Aorta (tissue), 5 donors: ENCODE measurements around the gene MROH2B. TPM values are rescaled to one million over a fixed set of nuclear protein-coding genes. Genes with fewer than 3 reads are reported as not detected.

ENCODE experiments used
- ATAC-seq: fragments of 200-7000 bp; cut with Tn5 transposase; one replicate; pipeline ENCODE4 v1.9.1; 2022; ENCODE audit warnings: moderate library complexity; ENCODE audit not compliant: low FRiP score
- DNase-seq, 2 donors: peaks; one replicate each; pipeline ENCODE4 v3.0.0-alpha.2; 2020
- H3K27ac ChIP-seq, 2 donors: one replicate each; pipeline ENCODE4 v1.5.1; 2013; ENCODE audit warnings: low read length in 2 of 2, mild to moderate bottlenecking in 2 of 2, moderate library complexity in 2 of 2, control low read depth in 1 of 2, inconsistent platforms in 1 of 2, low read depth in 1 of 2
- H3K27me3 ChIP-seq, 2 donors: one replicate each; pipeline ENCODE4 v1.6.1; 2013; ENCODE audit warnings: control low read depth in 1 of 2, low read length in 1 of 2, mild to moderate bottlenecking in 1 of 2, moderate library complexity in 1 of 2; ENCODE audit not compliant: insufficient read depth in 2 of 2, control insufficient read depth in 1 of 2
- H3K36me3 ChIP-seq, 2 donors: one replicate each; pipeline ENCODE4 v1.6.1; 2013; ENCODE audit warnings: control low read depth in 1 of 2, low read length in 1 of 2, mild to moderate bottlenecking in 1 of 2; ENCODE audit not compliant: insufficient read depth in 2 of 2, control insufficient read depth in 1 of 2
- H3K4me1 ChIP-seq, 2 donors: one replicate each; pipeline ENCODE4 v1.6.1; 2013; ENCODE audit warnings: low read length in 2 of 2, control low read depth in 1 of 2, mild to moderate bottlenecking in 1 of 2, moderate library complexity in 1 of 2; ENCODE audit not compliant: insufficient read depth in 2 of 2, control insufficient read depth in 1 of 2
- H3K4me3 ChIP-seq, 2 donors: one replicate each; pipeline ENCODE4 v1.5.1; 2013; ENCODE audit warnings: low read length in 2 of 2, control low read depth in 1 of 2, mild to moderate bottlenecking in 1 of 2
- H3K9me3 ChIP-seq: one replicate; pipeline ENCODE4 v1.6.1; 2013; ENCODE audit warnings: mild to moderate bottlenecking, low read length; ENCODE audit not compliant: control insufficient read depth
- WGBS, 2 donors: extraction: QIAGEN DNeasy Blood & Tissue Kit; methylation state at CpG; one replicate each; pipeline ENCODE4 v1.1.7; 2013; 5-methylcytosine and 5-hydroxymethylcytosine counted together
- intact Hi-C, 2 donors: fragments of 100-400 bp; cut with DNase I; formaldehyde crosslinking; loops; one replicate each; pipeline versions ENCODE4 v1.14.2 to v1.15.0; 2022
- polyA plus RNA-seq, 2 donors: library from polyadenylated mRNA; stranded (reverse); fragments of 200-250 nt; gene quantifications; one replicate each; pipeline ENCODE4 v1.2.3, GENCODE V29; 2013
- total RNA-seq, 2 donors: library from RNA; stranded (reverse); fragmentation: NEBNext Ultra II Directional; extraction: Animal tissue kit (Norgen Biotek cat#: 25700); gene quantifications; one replicate each; pipeline ENCODE4 v1.2.1, GENCODE V29; 2021
- donor health status: healthy with polysubstance abuse.
- donor health status: Bipolar disorder and iron deficiency.
- donor health status: DM: no; HTN: no; CAD: no.
- donor health status: DM: no; HTN: no; CAD: no.
- donor health status: DM: yes; HTN: yes; CAD: no.

Gene MROH2B
- total and polyA plus RNA-seq, 4 donors, result not detected

DNA sequence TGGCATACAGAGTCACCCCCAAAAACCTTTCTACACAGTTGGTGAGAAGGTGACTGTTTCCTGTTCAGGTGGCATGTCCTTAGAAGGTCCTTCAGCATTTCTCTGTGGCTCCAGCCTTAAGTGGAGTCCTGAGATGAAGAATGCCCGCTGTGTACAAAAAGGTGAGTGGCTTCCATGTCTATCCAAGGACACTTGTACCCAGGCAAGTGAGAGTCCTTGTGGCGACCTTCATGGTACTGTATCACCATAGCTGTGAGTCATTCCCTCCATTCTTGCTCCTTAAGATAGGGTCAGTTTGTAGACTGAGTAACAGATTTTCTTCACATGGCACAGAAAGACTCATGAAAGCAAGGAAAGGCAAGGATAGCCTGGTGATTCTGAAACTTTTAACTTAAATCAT lies 98.7 kb downstream of the MROH2B start:
- Histone ChIP-seq H3K36me3 (no peaks in the 10 kb centered on the region), H3K9me3 (no peaks in the 10 kb centered on the region), H3K27ac (no peak overlapping the region), H3K4me1 (no peaks in the 10 kb centered on the region), H3K27me3 (no peaks in the 10 kb centered on the region), H3K4me3 (no peak overlapping the region)
- ATAC-seq, result no peak
- WGBS, 2 donors, result 82 to 91% methylated on average over 2 of the region's 2 CpGs
- DNase-seq, result no peak
- intact Hi-C loops, result no loop called here

DNA sequence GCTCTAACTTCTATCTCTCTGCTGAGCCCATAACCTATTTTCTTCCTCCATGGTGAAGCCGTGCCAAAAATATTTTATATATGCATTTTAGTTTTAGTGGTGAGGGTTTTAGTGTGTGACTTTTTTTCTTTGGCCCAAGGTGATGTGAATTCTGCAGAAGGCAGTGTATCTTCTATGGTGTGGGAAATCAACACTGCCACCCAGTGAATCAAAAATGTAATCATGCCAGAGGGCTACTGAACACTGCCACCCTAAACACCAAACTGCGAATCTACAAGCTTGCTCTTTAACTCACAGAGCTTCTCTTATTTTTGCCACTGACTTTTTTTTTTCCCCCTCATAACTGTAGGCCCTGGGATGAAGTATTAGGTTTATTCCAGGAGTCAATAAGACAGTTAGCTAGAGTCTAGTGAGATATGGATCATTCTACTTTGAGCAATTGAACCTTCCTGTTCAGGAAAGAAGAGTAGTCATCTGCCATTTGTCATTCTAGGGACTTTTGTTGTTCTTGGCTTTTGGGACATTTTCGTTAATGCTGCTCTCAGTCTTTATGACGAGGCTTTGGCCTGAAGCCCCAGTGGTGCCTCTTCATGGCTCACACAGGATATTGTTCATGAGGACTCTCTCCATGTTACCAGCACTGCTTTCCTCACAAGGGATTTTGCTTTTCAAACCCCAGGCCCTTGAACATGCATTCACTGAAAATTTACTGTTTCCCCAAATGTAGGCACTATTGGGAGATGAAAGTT lies 108.8 kb downstream of the MROH2B start:
- intact Hi-C loops, result no loop called here
- no peaks in the 10 kb centered on the region for H3K36me3 ChIP-seq
- H3K9me3 ChIP-seq, result no peaks in the 10 kb centered on the region
- no peak overlapping the region for H3K27ac ChIP-seq
- H3K4me3 ChIP-seq, result no peak overlapping the region
- WGBS, 2 donors, result 50 to 55% methylated on average over 4 of the region's 4 CpGs
- ATAC-seq, result no peak
- no peaks in the 10 kb centered on the region for H3K27me3 ChIP-seq
- DNase-seq, result no peak
- H3K4me1 ChIP-seq, result no peaks in the 10 kb centered on the region

DNA sequence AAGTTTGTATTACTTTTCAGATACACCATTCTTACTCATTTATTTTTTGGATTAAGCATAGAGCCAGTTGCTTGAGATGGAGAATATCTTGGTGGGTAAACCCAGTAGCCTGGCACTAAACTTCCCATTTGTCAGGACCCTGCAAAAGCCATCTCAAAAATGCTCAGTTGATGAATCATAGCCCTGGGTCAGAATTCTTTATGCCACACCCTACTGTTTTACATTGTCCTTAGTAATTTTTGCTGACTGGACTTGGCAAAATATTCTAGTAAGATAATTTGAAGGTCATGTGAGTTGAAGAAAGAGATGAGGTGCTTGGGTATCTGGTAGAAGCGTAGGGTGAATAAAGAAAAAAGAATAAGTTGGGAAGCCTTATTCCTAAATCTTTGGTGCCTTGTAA lies 111.1 kb downstream of the MROH2B start:
- H3K27ac ChIP-seq, result no peak overlapping the region
- H3K36me3 ChIP-seq, result no peaks in the 10 kb centered on the region
- intact Hi-C loops, result no loop called here
- no peaks in the 10 kb centered on the region for H3K9me3 ChIP-seq
- no peaks in the 10 kb centered on the region for H3K4me1 ChIP-seq
- no peaks in the 10 kb centered on the region for H3K27me3 ChIP-seq
- 90% methylated on average over 1 of the region's 1 CpG for WGBS, 2 donors
- no peak overlapping the region for H3K4me3 ChIP-seq
- no peak for DNase-seq
- ATAC-seq, result no peak

DNA sequence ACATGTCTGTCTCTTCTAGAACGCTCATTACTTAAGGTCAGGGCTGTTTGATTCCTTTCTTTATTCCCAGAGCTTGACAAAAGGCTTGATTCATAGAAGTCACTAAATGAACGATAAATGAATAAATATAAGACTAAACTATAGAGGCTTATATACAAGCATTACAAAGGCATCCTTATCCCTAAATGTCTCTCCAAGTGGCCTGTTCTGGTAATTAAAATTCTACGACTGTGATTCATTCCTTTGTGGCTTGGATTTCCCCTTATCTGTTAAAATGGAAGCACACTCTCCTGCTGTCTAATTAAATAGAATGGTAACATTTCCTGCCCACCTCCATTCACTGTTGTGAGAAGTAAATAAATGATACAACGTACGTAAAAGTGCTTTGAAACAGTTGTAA lies 112.3 kb downstream of the MROH2B start:
- Histone ChIP-seq H3K27ac (no peak overlapping the region), H3K27me3 (no peaks in the 10 kb centered on the region), H3K36me3 (no peaks in the 10 kb centered on the region), H3K4me1 (no peaks in the 10 kb centered on the region), H3K9me3 (no peaks in the 10 kb centered on the region), H3K4me3 (no peak overlapping the region)
- WGBS, 2 donors, result 91 to 94% methylated on average over 5 of the region's 5 CpGs
- intact Hi-C loops, result no loop called here
- DNase-seq (no peak), ATAC-seq (no peak)

DNA sequence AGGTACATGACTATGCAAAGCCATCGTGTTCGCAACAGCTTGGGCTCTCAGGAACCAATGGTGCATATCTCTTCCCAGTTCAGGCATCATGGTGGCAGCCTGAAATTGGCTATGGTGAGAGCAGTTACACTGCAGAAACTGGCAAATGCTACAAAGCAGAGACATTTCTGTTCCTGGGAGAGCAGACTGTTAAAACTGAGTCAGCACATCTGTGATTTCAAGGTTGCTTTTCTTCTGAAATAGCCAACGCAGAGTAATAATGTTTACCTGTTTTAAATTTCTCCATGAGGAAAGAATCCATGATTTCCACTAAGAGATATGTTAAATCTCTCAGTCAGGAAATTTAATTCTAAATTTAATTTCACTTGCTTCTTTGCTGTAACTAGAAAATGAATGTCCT lies 114.1 kb downstream of the MROH2B start:
- intact Hi-C loops, result no loop called here
- Histone ChIP-seq H3K27ac (no peak overlapping the region), H3K4me1 (no peaks in the 10 kb centered on the region), H3K4me3 (no peak overlapping the region), H3K9me3 (no peaks in the 10 kb centered on the region), H3K27me3 (no peaks in the 10 kb centered on the region), H3K36me3 (no peaks in the 10 kb centered on the region)
- 87 to 92% methylated on average over 3 of the region's 3 CpGs for WGBS, 2 donors
- no peak for DNase-seq
- no peak for ATAC-seq

DNA sequence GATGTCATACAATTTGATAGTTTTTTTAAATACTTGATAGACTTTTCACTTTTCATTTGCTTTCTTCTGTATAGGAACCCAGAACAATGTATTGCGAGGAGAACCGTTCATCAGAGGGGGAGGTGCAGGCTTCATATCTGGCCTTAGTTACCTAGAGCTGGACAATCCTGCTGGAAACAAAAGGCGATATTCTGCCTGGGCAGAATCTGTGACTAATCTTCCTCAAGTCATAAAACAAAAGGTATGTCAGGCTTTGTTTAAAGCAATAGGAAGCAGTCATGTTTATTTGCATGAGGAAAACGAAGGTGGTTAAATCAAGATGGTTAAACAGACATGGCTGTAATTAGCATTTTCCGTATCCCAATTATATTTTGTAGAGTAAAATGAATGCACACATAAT lies 115.8 kb downstream of the MROH2B start:
- 80 to 86% methylated on average over 5 of the region's 5 CpGs for WGBS, 2 donors
- no peak overlapping the region for H3K4me3 ChIP-seq
- no peaks in the 10 kb centered on the region for H3K27me3 ChIP-seq
- H3K36me3 ChIP-seq, result no peaks in the 10 kb centered on the region
- intact Hi-C loops, result no loop called here
- no peaks in the 10 kb centered on the region for H3K9me3 ChIP-seq
- ATAC-seq, result no peak
- no peak overlapping the region for H3K27ac ChIP-seq
- no peaks in the 10 kb centered on the region for H3K4me1 ChIP-seq
- no peak for DNase-seq

Other genes starting within 250 kb of the MROH2B start
- gene RPL37, start 236.1 kb downstream of the MROH2B start, total RNA-seq, result 100 to 1,000 TPM; 772 to 916 TPM
- 1,000 to 10,000 TPM; 1,304 to 1,463 TPM for gene RPL37, start 236.1 kb downstream of the MROH2B start, polyA plus RNA-seq
- 10 to 100 TPM; 10.4 to 19.8 TPM for gene CARD6, start 230.0 kb downstream of the MROH2B start, total RNA-seq
- gene CARD6, start 230.0 kb downstream of the MROH2B start, polyA plus RNA-seq, result 1 to 10 TPM; 4.6 to 4.8 TPM
- gene C7, start 161.8 kb downstream of the MROH2B start, total RNA-seq, result 100 to 1,000 TPM; 327 to 412 TPM
- 10 to 100 TPM; 16.0 to 27.2 TPM for gene C7, start 161.8 kb downstream of the MROH2B start, polyA plus RNA-seq
- gene C6, start 142.2 kb upstream of the MROH2B start, total RNA-seq, result 1 to 10 TPM; 1.7 to 3.0 TPM
- gene C6, start 142.2 kb upstream of the MROH2B start, polyA plus RNA-seq, result under 1 TPM in 1 of 2 donors, not detected in 1; 0.20 TPM